ENCODE measurements around the gene CREB5.

Gene CREB5

GRCh38 chr7:28410628-28411531, 1.4 kb upstream of the CREB5 start:
- Histone ChIP-seq H3K36me3 (ENCODE audit: control insufficient read depth, insufficient read depth, low read length) (no peaks in the 10 kb centered on the region), H3K27me3 (replicated peaks; ENCODE audit: control insufficient read depth, insufficient read depth, low read length) (peaks cover 1% of the 10 kb centered on the region; the same call in 1 of the 2 replicates), H3K4me3 (replicated peaks; ENCODE audit: low read depth, low read length) (peak overlapping the region; percentile 60)
- no peak for TF ChIP-seq CTCF (IDR thresholded peaks at IDR 0.05; ENCODE audit: insufficient read depth, low read length, poor library complexity, severe bottlenecking)
- peak; percentile 61 for DNase-seq (ENCODE audit: extremely low read depth, insufficient read length)

GRCh38 chr7:28413011-28413410, 693 bp downstream of the CREB5 start:
- DNase-seq (ENCODE audit: extremely low read depth, insufficient read length) = no peak
- no peaks in the 10 kb centered on the region for H3K36me3 ChIP-seq (ENCODE audit: control insufficient read depth, insufficient read depth, low read length)
- H3K4me3 ChIP-seq (replicated peaks; ENCODE audit: low read depth, low read length) = no peak overlapping the region
- no peak for TF ChIP-seq CTCF (IDR thresholded peaks at IDR 0.05; ENCODE audit: insufficient read depth, low read length, poor library complexity, severe bottlenecking)
- peaks cover 1% of the 10 kb centered on the region; the same call in 1 of the 2 replicates for H3K27me3 ChIP-seq (replicated peaks; ENCODE audit: control insufficient read depth, insufficient read depth, low read length)

GRCh38 chr7:28414453-28414852, 2.1 kb downstream of the CREB5 start:
- TF ChIP-seq CTCF (IDR thresholded peaks at IDR 0.05; ENCODE audit: insufficient read depth, low read length, poor library complexity, severe bottlenecking) = no peak
- Histone ChIP-seq H3K4me3 (replicated peaks; ENCODE audit: low read depth, low read length) (no peak overlapping the region), H3K36me3 (ENCODE audit: control insufficient read depth, insufficient read depth, low read length) (no peaks in the 10 kb centered on the region), H3K27me3 (replicated peaks; ENCODE audit: control insufficient read depth, insufficient read depth, low read length) (peaks cover 1% of the 10 kb centered on the region; the same call in 1 of the 2 replicates)
- DNase-seq (ENCODE audit: extremely low read depth, insufficient read length) = no peak

- TF ChIP-seq CTCF (IDR thresholded peaks at IDR 0.05; ENCODE audit: insufficient read depth, low read length, poor library complexity, severe bottlenecking) = no peak
- DNase-seq (ENCODE audit: extremely low read depth, insufficient read length) = no peak
- H3K4me3 ChIP-seq (replicated peaks; ENCODE audit: low read depth, low read length) = no peak overlapping the region
- H3K27me3 ChIP-seq (replicated peaks; ENCODE audit: control insufficient read depth, insufficient read depth, low read length) = no peaks in the 10 kb centered on the region; the same call in 1 of the 2 replicates
- H3K36me3 ChIP-seq (ENCODE audit: control insufficient read depth, insufficient read depth, low read length) = no peaks in the 10 kb centered on the region
Observed at GRCh38 chr7:28417321-28417940, 5.1 kb downstream of the CREB5 start.

- no peak overlapping the region for H3K4me3 ChIP-seq (replicated peaks; ENCODE audit: low read depth, low read length)
- no peak for TF ChIP-seq CTCF (IDR thresholded peaks at IDR 0.05; ENCODE audit: insufficient read depth, low read length, poor library complexity, severe bottlenecking)
- no peaks in the 10 kb centered on the region for H3K36me3 ChIP-seq (ENCODE audit: control insufficient read depth, insufficient read depth, low read length)
- peak; percentile 44 for DNase-seq (ENCODE audit: extremely low read depth, insufficient read length)
- H3K27me3 ChIP-seq (replicated peaks; ENCODE audit: control insufficient read depth, insufficient read depth, low read length) = no peaks in the 10 kb centered on the region; the same call in 1 of the 2 replicates
Observed at GRCh38 chr7:28418311-28418710, 6.0 kb downstream of the CREB5 start.

Measured in GM06990 (cell line).